Endodermal cell (in vitro differentiated cells): Measurements from ENCODE around the gene GPR137B. TPM values are rescaled to one million over a fixed set of nuclear protein-coding genes. Genes with fewer than 3 reads are reported as not detected.
A peak's percentile ranks its signal among the peaks of the same experiment; 100 is the strongest.

ENCODE experiments used
- DNase-seq: peaks from one replicate; pipeline ENCODE4 v3.0.0-alpha.2; 2017
- H3K27ac ChIP-seq: 2 replicates; pipeline ENCODE4 v1.5.1; 2013; ENCODE audit warnings: mild to moderate bottlenecking, low read depth, low read length, moderate library complexity
- H3K27me3 ChIP-seq: 2 replicates; pipeline ENCODE4 v1.6.1; 2013; ENCODE audit warnings: mild to moderate bottlenecking, low read length, moderate library complexity; ENCODE audit not compliant: insufficient read depth, control insufficient read depth, poor library complexity, severe bottlenecking
- H3K36me3 ChIP-seq: 2 replicates; pipeline ENCODE4 v1.7.0; 2013; ENCODE audit warnings: mild to moderate bottlenecking, low read length, moderate library complexity; ENCODE audit not compliant: control insufficient read depth, insufficient read depth
- H3K4me1 ChIP-seq: one replicate; pipeline ENCODE4 v1.7.0; 2013; ENCODE audit warnings: low read length; ENCODE audit not compliant: control insufficient read depth, insufficient read depth
- H3K4me3 ChIP-seq: 2 replicates; pipeline ENCODE4 v1.5.1; 2013; ENCODE audit warnings: mild to moderate bottlenecking, low read length, moderate library complexity
- H3K9ac ChIP-seq: 2 replicates; pipeline ENCODE4 v1.6.1; 2013; ENCODE audit warnings: mild to moderate bottlenecking, low read length, moderate library complexity; ENCODE audit not compliant: poor library complexity, severe bottlenecking; ENCODE audit errors: extremely low read depth
- H3K9me3 ChIP-seq: 2 replicates; pipeline ENCODE4 v1.6.1; 2013; ENCODE audit warnings: mild to moderate bottlenecking, low read length, moderate library complexity; ENCODE audit not compliant: control insufficient read depth
- H3K27ac Mint-ChIP-seq: 2 replicates; pipeline ENCODE4 v1.8.0; 2020; ENCODE audit warnings: mixed read lengths
- H3K27me3 Mint-ChIP-seq: 2 replicates; pipeline ENCODE4 v1.8.0; 2021; ENCODE audit warnings: mild to moderate bottlenecking, mixed read lengths; ENCODE audit not compliant: insufficient read depth
- H3K36me3 Mint-ChIP-seq: 2 replicates; pipeline ENCODE4 v1.8.0; 2020; ENCODE audit warnings: low read depth, mixed read lengths
- H3K4me1 Mint-ChIP-seq: 2 replicates; pipeline ENCODE4 v1.8.0; 2020; ENCODE audit warnings: mixed read lengths
- H3K4me3 Mint-ChIP-seq: 2 replicates; pipeline ENCODE4 v1.8.0; 2020; ENCODE audit warnings: mild to moderate bottlenecking, moderate library complexity, mixed read lengths
- H3K9me3 Mint-ChIP-seq: 2 replicates; pipeline ENCODE4 v1.8.0; 2020; ENCODE audit warnings: mild to moderate bottlenecking, mixed read lengths
- WGBS, 2 experiments: methylation state at CpG; one replicate each; pipeline versions ENCODE4 v1.1.5 to v1.1.7; 2013; ENCODE audit warnings: missing lambda C conversion rate in 2 of 2, mixed read lengths in 1 of 2; ENCODE audit not compliant: insufficient coverage in 1 of 2, insufficient read length in 1 of 2; 5-methylcytosine and 5-hydroxymethylcytosine counted together
- long read RNA-seq, 4 experiments: library from polyadenylated mRNA in 2 of 4; library from RNA in 1 of 4; library from capped mRNA in 1 of 4; stranded (forward) in 3 of 4; unstranded in 1 of 4; transcript quantifications; one replicate each; pipeline ENCODE4 v2.0.0, GENCODE V29; 2020 to 2021; ENCODE audit warnings: inconsistent platforms in 1 of 4
- polyA plus RNA-seq, 2 experiments: library from polyadenylated mRNA; stranded (reverse); fragments of 50-300 nt; gene quantifications; one replicate each; pipeline ENCODE4 v1.2.3, GENCODE V29; 2013
- total RNA-seq, 2 donors: library from RNA; stranded (reverse); fragmentation: NEBNext Ultra II Directional in 1 of 2; extraction: Animal tissue kit (Norgen Biotek cat#: 25700) in 1 of 2; gene quantifications; 2 replicates in 1 of 2; 3 replicates in 1 of 2; pipeline ENCODE4 v1.2.1, GENCODE V29; 2021
- TF ChIP-seq, protein P1 (sequence below): fragments of 200-600 bp; sonication (generic); conservative IDR thresholded peaks from 2 replicates; pipeline ENCODE4 v1.5.0; 2021; ENCODE audit warnings: antibody characterized with exemption, mild to moderate bottlenecking

Gene GPR137B, protein sequence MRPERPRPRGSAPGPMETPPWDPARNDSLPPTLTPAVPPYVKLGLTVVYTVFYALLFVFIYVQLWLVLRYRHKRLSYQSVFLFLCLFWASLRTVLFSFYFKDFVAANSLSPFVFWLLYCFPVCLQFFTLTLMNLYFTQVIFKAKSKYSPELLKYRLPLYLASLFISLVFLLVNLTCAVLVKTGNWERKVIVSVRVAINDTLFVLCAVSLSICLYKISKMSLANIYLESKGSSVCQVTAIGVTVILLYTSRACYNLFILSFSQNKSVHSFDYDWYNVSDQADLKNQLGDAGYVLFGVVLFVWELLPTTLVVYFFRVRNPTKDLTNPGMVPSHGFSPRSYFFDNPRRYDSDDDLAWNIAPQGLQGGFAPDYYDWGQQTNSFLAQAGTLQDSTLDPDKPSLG
- 1 to 10 TPM; 2.8 to 6.7 TPM for total RNA-seq
- 14.9 TPM for polyA plus RNA-seq (2013, experiment 1 of 2)
- polyA plus RNA-seq (2013, experiment 2 of 2), result 13.4 TPM
- long read RNA-seq, experiment 1, partial matches to known transcripts, result 0 of 5 reads
- long read RNA-seq, experiment 1, other reads (novel, unspliced or antisense), result 4 of 5 reads
- long read RNA-seq, experiment 2, transcript GPR137B-202 (7 exons, 2,042 nt), result major isoform, 5 of 9 reads
- long read RNA-seq, experiment 2, partial matches to known transcripts, result 0 of 9 reads
- long read RNA-seq, experiment 2, other reads (novel, unspliced or antisense), result 4 of 9 reads
- long read RNA-seq, experiment 3, partial matches to known transcripts, result 0 of 1 reads
- long read RNA-seq, experiment 3, other reads (novel, unspliced or antisense), result 1 of 1 reads
- long read RNA-seq, experiment 4, result 0 reads

DNA sequence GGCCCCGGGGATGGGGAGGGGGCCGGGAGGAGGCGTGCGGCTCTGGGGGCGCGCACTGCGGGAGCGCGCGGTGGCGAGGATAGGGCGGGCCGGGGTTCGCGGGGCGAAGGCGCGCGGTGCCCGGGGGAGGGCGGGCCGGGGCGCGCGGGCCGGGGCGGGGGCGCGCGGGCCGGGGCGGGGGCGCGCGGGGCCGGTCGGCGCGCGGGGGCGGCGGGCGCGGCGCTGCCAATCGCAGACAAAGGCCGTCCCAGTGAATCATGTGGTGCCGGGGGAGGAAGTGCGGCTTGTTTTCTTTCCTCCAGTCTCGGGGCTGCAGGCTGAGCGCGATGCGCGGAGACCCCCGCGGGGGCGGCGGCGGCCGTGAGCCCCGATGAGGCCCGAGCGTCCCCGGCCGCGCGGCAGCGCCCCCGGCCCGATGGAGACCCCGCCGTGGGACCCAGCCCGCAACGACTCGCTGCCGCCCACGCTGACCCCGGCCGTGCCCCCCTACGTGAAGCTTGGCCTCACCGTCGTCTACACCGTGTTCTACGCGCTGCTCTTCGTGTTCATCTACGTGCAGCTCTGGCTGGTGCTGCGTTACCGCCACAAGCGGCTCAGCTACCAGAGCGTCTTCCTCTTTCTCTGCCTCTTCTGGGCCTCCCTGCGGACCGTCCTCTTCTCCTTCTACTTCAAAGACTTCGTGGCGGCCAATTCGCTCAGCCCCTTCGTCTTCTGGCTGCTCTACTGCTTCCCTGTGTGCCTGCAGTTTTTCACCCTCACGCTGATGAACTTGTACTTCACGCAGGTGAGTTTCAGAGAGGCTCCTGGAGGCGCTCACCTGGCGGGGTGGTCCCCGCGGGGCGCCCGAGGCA is at the start of gene GPR137B:
TSS of gene GPR137B (plus strand) at position 287 of the 851 bp plus-strand sequence. CDS start at position 371, 84 bp downstream.
- H3K27me3 ChIP-seq, result peaks cover 77% of the 10 kb centered on the region
- peak within 1 kb of the TSS; percentile 84 for H3K4me3 ChIP-seq
- Mint-ChIP-seq H3K36me3 (no peaks in the 10 kb centered on the region), H3K9me3 (no peaks in the 10 kb centered on the region), H3K4me3 (peak within 1 kb of the TSS; percentile 79), H3K4me1 (peaks cover 15% of the 10 kb centered on the region), H3K27ac (peak within 1 kb of the TSS; percentile 64), H3K27me3 (peaks cover 92% of the 10 kb centered on the region)
- 0% methylated on average over 31 to 98 of the region's 105 CpGs for WGBS, 2 experiments
- TF ChIP-seq, protein P1, sequence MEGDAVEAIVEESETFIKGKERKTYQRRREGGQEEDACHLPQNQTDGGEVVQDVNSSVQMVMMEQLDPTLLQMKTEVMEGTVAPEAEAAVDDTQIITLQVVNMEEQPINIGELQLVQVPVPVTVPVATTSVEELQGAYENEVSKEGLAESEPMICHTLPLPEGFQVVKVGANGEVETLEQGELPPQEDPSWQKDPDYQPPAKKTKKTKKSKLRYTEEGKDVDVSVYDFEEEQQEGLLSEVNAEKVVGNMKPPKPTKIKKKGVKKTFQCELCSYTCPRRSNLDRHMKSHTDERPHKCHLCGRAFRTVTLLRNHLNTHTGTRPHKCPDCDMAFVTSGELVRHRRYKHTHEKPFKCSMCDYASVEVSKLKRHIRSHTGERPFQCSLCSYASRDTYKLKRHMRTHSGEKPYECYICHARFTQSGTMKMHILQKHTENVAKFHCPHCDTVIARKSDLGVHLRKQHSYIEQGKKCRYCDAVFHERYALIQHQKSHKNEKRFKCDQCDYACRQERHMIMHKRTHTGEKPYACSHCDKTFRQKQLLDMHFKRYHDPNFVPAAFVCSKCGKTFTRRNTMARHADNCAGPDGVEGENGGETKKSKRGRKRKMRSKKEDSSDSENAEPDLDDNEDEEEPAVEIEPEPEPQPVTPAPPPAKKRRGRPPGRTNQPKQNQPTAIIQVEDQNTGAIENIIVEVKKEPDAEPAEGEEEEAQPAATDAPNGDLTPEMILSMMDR, result no peak
- H3K36me3 ChIP-seq, result no peaks in the 10 kb centered on the region
- DNase-seq, result peak; percentile 79
- H3K27ac ChIP-seq, result peak within 1 kb of the TSS; percentile 3
- no peaks in the 10 kb centered on the region for H3K9me3 ChIP-seq
- peaks cover 3% of the 10 kb centered on the region for H3K4me1 ChIP-seq
- peak within 1 kb of the TSS; percentile 44 for H3K9ac ChIP-seq

DNA sequence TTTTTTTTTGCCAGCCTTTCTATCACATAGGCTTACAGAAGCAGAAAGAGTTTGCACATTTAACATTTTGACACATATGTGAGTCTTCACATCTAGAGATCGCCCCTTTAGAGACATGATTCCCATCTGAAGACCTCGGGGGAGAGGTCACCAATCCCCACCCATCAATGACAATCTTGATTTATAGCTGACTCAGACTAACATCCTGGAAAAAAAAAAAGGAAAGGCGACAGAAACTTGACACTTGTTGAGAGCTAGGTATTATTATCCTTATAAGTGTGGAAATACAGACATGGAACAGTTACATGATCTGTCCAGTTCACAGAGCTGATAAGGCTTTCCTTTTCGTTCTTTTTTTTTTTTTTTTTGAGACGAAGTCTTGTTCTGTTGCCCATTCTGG is 49.4 kb upstream of the GPR137B start:
- H3K27ac Mint-ChIP-seq, result no peak overlapping the region
- H3K9me3 Mint-ChIP-seq, result peaks cover 9% of the 10 kb centered on the region
- no peak overlapping the region for H3K4me3 Mint-ChIP-seq
- WGBS, 2 experiments, result 80 to 83% methylated on average over 1 to 5 of the region's 5 CpGs
- Histone ChIP-seq H3K4me1 (no peaks in the 10 kb centered on the region), H3K27ac (no peak overlapping the region), H3K4me3 (no peak overlapping the region), H3K9me3 (peaks cover 12% of the 10 kb centered on the region), H3K9ac (no peak overlapping the region), H3K36me3 (no peaks in the 10 kb centered on the region), H3K27me3 (no peaks in the 10 kb centered on the region)
- H3K27me3 Mint-ChIP-seq, result peaks cover 2% of the 10 kb centered on the region
- DNase-seq, result no peak
- TF ChIP-seq, protein P1, result no peak
- H3K4me1 Mint-ChIP-seq, result no peaks in the 10 kb centered on the region
- H3K36me3 Mint-ChIP-seq, result no peaks in the 10 kb centered on the region
